ENCODE results near the gene SPPL2B. TPM values are rescaled to one million over a fixed set of nuclear protein-coding genes. Genes with fewer than 3 reads are reported as not detected.
"Not testable (repeated sequence)": the region's sequence is repeated elsewhere in the genome, so short reads cannot be mapped to it uniquely, and the experiment has no call there.

SPPL2B gene
- total RNA-seq, result 23.9 TPM
- long read RNA-seq, transcript SPPL2B-209 (15 exons, 3,456 nt), result major isoform, 31 of 73 reads
- long read RNA-seq, partial matches to known transcripts, result 15 of 73 reads
- long read RNA-seq, other reads (novel, unspliced or antisense), result 25 of 73 reads

- DNase-seq (peak; percentile 95), ATAC-seq (ENCODE audit: poor library complexity) (peak; percentile 98)
- intact Hi-C loops (cut with DNase I), result loop anchor here (10.0 kb wide), 1 partner anchor 394 kb away; no protein-coding TSS in a partner anchor
Measured at GRCh38 chr19:2328401-2329148, at the start of gene SPPL2B, which contains the start of gene LSM7. SPPL2B (plus strand) TSS chr19:2328684; CDS start chr19:2328710, 26 bp downstream. LSM7 (minus strand) TSS chr19:2328586; CDS start chr19:2328566, 20 bp downstream.

GRCh38 chr19:2280633-2281264, 47.7 kb upstream of the SPPL2B start:
- intact Hi-C loops (cut with DNase I), result no loop called here
- ATAC-seq (ENCODE audit: poor library complexity) (no peak), DNase-seq (no peak)

DNA sequence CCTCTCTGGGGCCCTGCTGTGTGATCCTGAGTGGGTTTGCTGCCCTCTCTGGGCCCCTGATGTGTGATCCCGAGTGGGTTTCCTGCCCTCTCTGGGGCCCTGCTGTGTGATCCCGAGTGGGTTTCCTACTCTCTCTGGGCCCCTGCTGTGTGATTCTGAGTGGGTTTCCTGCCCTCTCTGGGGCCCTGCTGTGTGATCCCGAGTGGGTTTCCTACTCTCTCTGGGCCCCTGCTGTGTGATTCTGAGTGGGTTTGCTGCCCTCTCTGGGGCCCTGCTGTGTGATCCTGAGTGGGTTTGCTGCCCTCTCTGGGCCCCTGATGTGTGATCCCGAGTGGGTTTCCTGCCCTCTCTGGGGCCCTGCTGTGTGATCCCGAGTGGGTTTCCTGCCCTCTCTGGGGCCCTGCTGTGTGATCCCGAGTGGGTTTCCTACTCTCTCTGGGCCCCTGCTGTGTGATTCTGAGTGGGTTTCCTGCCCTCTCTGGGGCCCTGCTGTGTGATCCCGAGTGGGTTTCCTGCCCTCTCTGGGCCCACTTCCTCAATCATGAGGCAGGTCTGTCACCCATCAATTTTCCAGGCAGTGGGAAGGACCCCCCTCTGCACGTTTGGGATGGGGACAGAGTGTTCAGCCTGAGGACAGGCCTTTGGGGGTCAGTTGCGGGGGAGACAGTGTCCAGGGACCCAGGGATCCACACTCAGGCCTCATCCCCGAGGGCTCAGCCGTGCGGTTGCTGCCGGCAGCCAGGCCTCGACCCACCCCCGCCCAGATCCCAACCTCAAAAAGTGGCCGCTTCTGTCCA, 47.0 kb upstream of the SPPL2B start:
- ATAC-seq (ENCODE audit: poor library complexity), result peak; percentile 29
- DNase-seq; intact Hi-C loops (cut with DNase I): not testable (repeated sequence)

- peak; percentile 91 for DNase-seq
- intact Hi-C loops (cut with DNase I), result no loop called here
- ATAC-seq (ENCODE audit: poor library complexity), result peak; percentile 91
Measured at GRCh38 chr19:2282062-2282861, 46.2 kb upstream of the SPPL2B start, which contains the start of gene PEAK3. PEAK3 (minus strand) TSS chr19:2282175; CDS start chr19:2280931, 1,244 bp downstream.

DNA sequence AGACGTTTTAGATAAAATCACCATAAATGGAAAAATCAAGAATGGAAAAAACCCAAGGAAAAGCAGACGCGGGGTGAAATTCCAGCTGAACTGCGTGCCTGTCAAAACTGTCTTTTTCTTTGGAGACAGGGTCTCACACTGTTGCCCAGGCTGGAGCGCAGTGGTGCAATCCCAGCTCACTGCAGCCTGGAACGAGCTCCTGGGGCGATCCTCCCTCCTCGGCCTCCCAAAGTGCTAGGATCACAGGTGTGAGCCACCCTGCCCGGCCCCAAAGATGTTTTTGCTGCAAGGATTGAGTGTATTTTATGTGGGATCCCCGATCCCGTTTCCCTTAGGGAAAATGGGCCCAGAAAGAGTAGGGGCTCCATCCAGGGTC, 45.6 kb upstream of the SPPL2B start:
- intact Hi-C loops (cut with DNase I), result no loop called here
- ATAC-seq (ENCODE audit: poor library complexity) (no peak), DNase-seq (no peak)

- intact Hi-C loops (cut with DNase I), result no loop called here
- ATAC-seq (ENCODE audit: poor library complexity) (no peak), DNase-seq (no peak)
Measured at GRCh38 chr19:2283835-2284507, 44.5 kb upstream of the SPPL2B start.

DNA sequence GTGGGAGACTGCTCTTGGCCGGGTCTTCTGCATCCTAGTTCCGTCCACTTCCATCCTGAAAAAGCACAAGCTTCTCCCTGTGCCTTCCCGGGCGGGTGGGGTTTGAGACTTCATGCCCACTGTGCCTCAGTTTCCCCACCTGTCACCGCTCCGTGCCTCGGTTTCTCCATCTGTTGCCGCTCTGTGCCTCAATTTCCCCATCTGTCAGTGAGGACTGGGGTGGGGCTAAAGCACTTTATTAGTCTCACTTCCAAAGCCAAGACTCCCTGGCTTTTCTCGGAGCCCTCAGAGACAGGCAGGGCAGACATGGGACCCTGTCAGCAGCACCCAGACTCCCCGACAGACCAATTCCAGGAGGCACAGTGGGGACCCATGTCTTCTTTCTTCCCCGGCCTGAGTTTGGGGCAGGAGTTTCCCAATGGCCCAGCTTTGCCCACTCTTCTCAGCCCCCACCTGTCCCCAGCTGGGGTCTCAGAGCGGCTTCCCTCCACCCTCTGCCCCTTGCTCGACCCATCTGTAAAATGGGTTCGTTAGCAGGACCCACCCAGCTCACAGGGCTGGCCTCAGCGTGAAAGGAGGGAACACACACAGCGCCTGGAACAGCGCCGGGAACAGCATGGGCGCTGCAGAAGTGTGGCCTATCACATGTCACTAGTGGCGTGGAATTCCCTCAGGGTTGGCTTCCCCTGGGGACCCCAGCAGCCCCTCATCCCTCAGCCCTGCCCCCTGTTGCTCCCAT, 41.9 kb upstream of the SPPL2B start:
- intact Hi-C loops (cut with DNase I), result no loop called here

GRCh38 chr19:2287585-2288337, 40.7 kb upstream of the SPPL2B start:
- no peak for DNase-seq
- intact Hi-C loops (cut with DNase I), result no loop called here

More for the DNA sequence above, 41.9 kb upstream of the SPPL2B start:
- DNase-seq (no peak), ATAC-seq (ENCODE audit: poor library complexity) (no peak)

GRCh38 chr19:2288338-2288817, 40.1 kb upstream of the SPPL2B start:
- DNase-seq, result no peak
- ATAC-seq (ENCODE audit: poor library complexity), result no peak
- intact Hi-C loops (cut with DNase I), result no loop called here

More at GRCh38 chr19:2287585-2288337, 40.7 kb upstream of the SPPL2B start:
- ATAC-seq (ENCODE audit: poor library complexity), result no peak

GRCh38 chr19:2288818-2289713, 39.4 kb upstream of the SPPL2B start:
- intact Hi-C loops (cut with DNase I), result no loop called here
- ATAC-seq (ENCODE audit: poor library complexity), result no peak

DNA sequence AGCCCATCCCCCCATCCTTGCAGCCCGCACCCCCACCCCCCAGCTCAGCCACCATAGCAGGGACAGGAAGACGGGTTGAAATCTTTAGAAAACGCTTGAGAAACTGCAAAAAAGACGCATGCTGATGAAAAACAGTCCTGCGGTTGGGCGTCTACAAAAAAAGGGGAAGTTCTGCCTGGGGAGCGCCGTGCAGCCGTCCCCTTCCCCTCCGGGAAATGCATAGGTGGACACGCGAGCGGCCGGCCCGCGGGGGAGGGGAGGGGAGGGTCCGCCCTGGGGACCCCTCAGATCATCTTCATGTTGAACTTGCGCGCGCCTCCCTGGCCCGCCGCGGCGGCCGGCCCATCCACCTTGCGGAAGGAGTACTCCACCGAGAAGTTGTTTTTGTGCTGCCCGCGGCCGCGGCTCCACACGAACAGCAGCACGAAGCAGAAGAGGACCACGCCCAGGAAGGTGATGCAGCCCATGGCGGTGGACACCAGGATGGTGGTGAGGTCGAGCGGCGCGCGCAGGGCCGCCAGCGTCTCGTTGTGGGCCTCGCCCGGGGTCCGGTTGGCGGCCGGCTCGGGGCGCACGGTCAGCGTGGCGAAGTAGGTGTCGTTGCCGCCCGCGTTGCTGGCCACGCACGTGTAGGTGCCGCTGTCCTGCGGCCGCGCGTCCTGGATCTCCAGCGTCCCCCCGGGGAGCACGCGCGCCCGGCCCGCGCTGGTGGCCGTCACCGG, 38.6 kb upstream of the SPPL2B start:
- ATAC-seq (ENCODE audit: poor library complexity), result peak; percentile 52
- peak; percentile 78 for DNase-seq
- intact Hi-C loops (cut with DNase I), result no loop called here

More at GRCh38 chr19:2288818-2289713, 39.4 kb upstream of the SPPL2B start:
- no peak for DNase-seq

- ATAC-seq (ENCODE audit: poor library complexity) (no peak), DNase-seq (no peak)
- intact Hi-C loops (cut with DNase I), result no loop called here
Measured at GRCh38 chr19:2290441-2291184, 37.9 kb upstream of the SPPL2B start.

- DNase-seq (no peak), ATAC-seq (ENCODE audit: poor library complexity) (no peak)
- intact Hi-C loops (cut with DNase I), result no loop called here
Measured at GRCh38 chr19:2291185-2291751, 37.2 kb upstream of the SPPL2B start.

All from Right ventricle myocardium superior (tissue), 1 donor.